ENCODE measurements around the gene TBL3.

TBL3 gene

DNA sequence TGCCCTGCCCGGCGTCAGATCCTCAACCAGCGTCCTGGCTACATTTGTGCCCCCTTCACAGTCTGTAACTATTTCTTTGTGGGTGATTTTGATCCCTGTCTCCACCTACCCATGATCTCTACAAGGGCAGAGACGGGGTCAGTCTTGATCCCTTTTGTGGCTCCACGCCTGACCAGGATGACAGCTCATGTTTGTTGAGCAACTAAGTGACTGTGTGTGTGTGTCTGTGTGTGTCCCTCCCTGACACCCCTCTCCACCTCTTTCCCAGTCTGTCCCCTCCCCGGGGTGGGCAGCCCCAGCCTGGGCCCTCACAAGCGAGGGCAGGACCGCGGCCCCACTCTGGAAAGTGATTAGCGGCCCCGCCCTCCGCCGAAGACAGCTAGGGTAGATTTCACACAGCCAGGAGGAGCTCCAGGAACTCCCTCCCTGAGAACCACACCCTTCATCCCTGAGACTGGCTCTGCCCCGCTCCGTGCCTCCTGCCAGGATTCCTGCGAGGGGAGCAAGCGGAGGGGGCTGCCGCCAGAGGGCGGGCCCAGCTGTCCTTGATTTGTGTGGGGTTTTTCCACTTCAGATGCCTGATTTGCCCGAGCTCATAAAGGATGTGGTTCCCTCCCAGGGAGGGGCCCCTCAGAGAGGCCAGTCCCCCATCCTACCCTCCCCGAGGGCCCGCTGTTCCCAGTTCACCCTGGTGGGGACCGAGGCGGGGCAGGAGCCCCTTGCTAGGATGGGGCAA lies 48.4 kb upstream of the TBL3 start (continued):
- TF ChIP-seq ZNF549 (tag by site-specific recombination; IDR thresholded peaks at IDR 0.05) (no peak), ZNF335 (tag by site-specific recombination; conservative IDR thresholded peaks at IDR 0.05) (peak; percentile 80), ZNF561 (tag by site-specific recombination; IDR thresholded peaks at IDR 0.05; ENCODE audit: borderline replicate concordance) (peak; percentile 74; the same call in 1 of the 2 replicates), ZNF214 (tag by site-specific recombination; IDR thresholded peaks at IDR 0.05; ENCODE audit: borderline replicate concordance) (no peak), ZNF2 (tag by site-specific recombination; IDR thresholded peaks at IDR 0.05) (no peak; the same call in 1 of the 2 replicates), YY2 (tag by site-specific recombination; IDR thresholded peaks at IDR 0.05) (no peak), ZNF837 (tag by site-specific recombination; IDR thresholded peaks at IDR 0.05) (no peak), ZNF121 (tag by site-specific recombination; IDR thresholded peaks at IDR 0.05) (no peak), ZNF366 (tag by site-specific recombination; conservative IDR thresholded peaks at IDR 0.05) (no peak), ZIC2 (tag by site-specific recombination; IDR thresholded peaks at IDR 0.05) (peak; percentile 84), ZNF169 (tag by site-specific recombination; IDR thresholded peaks at IDR 0.05) (no peak), TRIM28 (IDR thresholded peaks at IDR 0.05; ENCODE audit: borderline replicate concordance, low read length) (0 out of 2 replicates have a peak, but pooled peaks have one; percentile 16), ZBTB17 (tag by site-specific recombination; IDR thresholded peaks at IDR 0.05) (peak; percentile 89), SP2 (tag by site-specific recombination; IDR thresholded peaks at IDR 0.05) (peak; percentile 84), KLF16 (tag by site-specific recombination; IDR thresholded peaks at IDR 0.05) (peak; percentile 77), ZBTB48 (tag by site-specific recombination; IDR thresholded peaks at IDR 0.05) (peak; percentile 33), KLF7 (tag by site-specific recombination; IDR thresholded peaks at IDR 0.05; ENCODE audit: borderline replicate concordance) (peak; percentile 80; the same call in 1 of the 2 replicates), ZNF658 (tag by site-specific recombination; IDR thresholded peaks at IDR 0.05) (no peak), ZFP3 (tag by site-specific recombination; IDR thresholded peaks at IDR 0.05; ENCODE audit: low read depth) (no peak), EGR2 (tag by site-specific recombination; IDR thresholded peaks at IDR 0.05; ENCODE audit: low read depth) (no peak), ZNF707 (tag by site-specific recombination; IDR thresholded peaks at IDR 0.05) (no peak), ZNF140 (tag by site-specific recombination; IDR thresholded peaks at IDR 0.05) (no peak), KLF10 (tag by site-specific recombination; IDR thresholded peaks at IDR 0.05) (peak; percentile 68), SP7 (tag by site-specific recombination; IDR thresholded peaks at IDR 0.05) (peak; percentile 66), ZNF610 (tag by site-specific recombination; IDR thresholded peaks at IDR 0.05; ENCODE audit: borderline replicate concordance) (0 out of 2 replicates have a peak, but pooled peaks have one; percentile 66)
- TF ChIP-seq, protein P1, sequence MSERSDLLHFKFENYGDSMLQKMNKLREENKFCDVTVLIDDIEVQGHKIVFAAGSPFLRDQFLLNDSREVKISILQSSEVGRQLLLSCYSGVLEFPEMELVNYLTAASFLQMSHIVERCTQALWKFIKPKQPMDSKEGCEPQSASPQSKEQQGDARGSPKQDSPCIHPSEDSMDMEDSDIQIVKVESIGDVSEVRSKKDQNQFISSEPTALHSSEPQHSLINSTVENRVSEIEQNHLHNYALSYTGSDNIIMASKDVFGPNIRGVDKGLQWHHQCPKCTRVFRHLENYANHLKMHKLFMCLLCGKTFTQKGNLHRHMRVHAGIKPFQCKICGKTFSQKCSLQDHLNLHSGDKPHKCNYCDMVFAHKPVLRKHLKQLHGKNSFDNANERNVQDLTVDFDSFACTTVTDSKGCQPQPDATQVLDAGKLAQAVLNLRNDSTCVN (tag by site-specific recombination; optimal IDR thresholded peaks at IDR 0.05): peak; percentile 12
- TF ChIP-seq, protein P2, sequence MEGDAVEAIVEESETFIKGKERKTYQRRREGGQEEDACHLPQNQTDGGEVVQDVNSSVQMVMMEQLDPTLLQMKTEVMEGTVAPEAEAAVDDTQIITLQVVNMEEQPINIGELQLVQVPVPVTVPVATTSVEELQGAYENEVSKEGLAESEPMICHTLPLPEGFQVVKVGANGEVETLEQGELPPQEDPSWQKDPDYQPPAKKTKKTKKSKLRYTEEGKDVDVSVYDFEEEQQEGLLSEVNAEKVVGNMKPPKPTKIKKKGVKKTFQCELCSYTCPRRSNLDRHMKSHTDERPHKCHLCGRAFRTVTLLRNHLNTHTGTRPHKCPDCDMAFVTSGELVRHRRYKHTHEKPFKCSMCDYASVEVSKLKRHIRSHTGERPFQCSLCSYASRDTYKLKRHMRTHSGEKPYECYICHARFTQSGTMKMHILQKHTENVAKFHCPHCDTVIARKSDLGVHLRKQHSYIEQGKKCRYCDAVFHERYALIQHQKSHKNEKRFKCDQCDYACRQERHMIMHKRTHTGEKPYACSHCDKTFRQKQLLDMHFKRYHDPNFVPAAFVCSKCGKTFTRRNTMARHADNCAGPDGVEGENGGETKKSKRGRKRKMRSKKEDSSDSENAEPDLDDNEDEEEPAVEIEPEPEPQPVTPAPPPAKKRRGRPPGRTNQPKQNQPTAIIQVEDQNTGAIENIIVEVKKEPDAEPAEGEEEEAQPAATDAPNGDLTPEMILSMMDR (tag by site-specific recombination; IDR thresholded peaks at IDR 0.05): peak; percentile 90
- TF ChIP-seq, protein P3, sequence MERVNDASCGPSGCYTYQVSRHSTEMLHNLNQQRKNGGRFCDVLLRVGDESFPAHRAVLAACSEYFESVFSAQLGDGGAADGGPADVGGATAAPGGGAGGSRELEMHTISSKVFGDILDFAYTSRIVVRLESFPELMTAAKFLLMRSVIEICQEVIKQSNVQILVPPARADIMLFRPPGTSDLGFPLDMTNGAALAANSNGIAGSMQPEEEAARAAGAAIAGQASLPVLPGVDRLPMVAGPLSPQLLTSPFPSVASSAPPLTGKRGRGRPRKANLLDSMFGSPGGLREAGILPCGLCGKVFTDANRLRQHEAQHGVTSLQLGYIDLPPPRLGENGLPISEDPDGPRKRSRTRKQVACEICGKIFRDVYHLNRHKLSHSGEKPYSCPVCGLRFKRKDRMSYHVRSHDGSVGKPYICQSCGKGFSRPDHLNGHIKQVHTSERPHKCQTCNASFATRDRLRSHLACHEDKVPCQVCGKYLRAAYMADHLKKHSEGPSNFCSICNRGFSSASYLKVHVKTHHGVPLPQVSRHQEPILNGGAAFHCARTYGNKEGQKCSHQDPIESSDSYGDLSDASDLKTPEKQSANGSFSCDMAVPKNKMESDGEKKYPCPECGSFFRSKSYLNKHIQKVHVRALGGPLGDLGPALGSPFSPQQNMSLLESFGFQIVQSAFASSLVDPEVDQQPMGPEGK (tag by site-specific recombination; IDR thresholded peaks at IDR 0.05): peak; percentile 84
- TF ChIP-seq, protein P4, sequence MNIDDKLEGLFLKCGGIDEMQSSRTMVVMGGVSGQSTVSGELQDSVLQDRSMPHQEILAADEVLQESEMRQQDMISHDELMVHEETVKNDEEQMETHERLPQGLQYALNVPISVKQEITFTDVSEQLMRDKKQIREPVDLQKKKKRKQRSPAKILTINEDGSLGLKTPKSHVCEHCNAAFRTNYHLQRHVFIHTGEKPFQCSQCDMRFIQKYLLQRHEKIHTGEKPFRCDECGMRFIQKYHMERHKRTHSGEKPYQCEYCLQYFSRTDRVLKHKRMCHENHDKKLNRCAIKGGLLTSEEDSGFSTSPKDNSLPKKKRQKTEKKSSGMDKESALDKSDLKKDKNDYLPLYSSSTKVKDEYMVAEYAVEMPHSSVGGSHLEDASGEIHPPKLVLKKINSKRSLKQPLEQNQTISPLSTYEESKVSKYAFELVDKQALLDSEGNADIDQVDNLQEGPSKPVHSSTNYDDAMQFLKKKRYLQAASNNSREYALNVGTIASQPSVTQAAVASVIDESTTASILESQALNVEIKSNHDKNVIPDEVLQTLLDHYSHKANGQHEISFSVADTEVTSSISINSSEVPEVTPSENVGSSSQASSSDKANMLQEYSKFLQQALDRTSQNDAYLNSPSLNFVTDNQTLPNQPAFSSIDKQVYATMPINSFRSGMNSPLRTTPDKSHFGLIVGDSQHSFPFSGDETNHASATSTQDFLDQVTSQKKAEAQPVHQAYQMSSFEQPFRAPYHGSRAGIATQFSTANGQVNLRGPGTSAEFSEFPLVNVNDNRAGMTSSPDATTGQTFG (tag by site-specific recombination; IDR thresholded peaks at IDR 0.05; ENCODE audit: borderline replicate concordance): no peak
- TF ChIP-seq, protein P5, sequence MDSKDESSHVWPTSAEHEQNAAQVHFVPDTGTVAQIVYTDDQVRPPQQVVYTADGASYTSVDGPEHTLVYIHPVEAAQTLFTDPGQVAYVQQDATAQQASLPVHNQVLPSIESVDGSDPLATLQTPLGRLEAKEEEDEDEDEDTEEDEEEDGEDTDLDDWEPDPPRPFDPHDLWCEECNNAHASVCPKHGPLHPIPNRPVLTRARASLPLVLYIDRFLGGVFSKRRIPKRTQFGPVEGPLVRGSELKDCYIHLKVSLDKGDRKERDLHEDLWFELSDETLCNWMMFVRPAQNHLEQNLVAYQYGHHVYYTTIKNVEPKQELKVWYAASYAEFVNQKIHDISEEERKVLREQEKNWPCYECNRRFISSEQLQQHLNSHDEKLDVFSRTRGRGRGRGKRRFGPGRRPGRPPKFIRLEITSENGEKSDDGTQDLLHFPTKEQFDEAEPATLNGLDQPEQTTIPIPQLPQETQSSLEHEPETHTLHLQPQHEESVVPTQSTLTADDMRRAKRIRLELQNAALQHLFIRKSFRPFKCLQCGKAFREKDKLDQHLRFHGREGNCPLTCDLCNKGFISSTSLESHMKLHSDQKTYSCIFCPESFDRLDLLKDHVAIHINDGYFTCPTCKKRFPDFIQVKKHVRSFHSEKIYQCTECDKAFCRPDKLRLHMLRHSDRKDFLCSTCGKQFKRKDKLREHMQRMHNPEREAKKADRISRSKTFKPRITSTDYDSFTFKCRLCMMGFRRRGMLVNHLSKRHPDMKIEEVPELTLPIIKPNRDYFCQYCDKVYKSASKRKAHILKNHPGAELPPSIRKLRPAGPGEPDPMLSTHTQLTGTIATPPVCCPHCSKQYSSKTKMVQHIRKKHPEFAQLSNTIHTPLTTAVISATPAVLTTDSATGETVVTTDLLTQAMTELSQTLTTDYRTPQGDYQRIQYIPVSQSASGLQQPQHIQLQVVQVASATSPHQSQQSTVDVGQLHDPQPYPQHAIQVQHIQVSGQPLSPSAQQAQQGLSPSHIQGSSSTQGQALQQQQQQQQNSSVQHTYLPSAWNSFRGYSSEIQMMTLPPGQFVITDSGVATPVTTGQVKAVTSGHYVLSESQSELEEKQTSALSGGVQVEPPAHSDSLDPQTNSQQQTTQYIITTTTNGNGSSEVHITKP (tag by site-specific recombination; IDR thresholded peaks at IDR 0.05): peak; percentile 82

Data from HEK293 (cell line).